Tibial nerve (tissue), 4 donors: ENCODE results near the gene CASS4. TPM values are rescaled to one million over a fixed set of nuclear protein-coding genes. Genes with fewer than 3 reads are reported as not detected.

ENCODE experiments used
- DNase-seq, 2 donors: peaks; one replicate each; pipeline ENCODE4 v3.0.0-alpha.2; 2019; ENCODE audit warnings: low spot score in 2 of 2
- H3K27ac ChIP-seq, 4 donors: fragments of 200-600 bp; sonication (generic) in 3 of 4; one replicate each; pipeline ENCODE4 v1.5.1; 2017 to 2019; ENCODE audit warnings: mild to moderate bottlenecking in 1 of 4
- H3K27me3 ChIP-seq, 2 donors: fragments of 200-600 bp; sonication (generic) in 1 of 2; one replicate each; pipeline versions ENCODE4 v1.5.1 to v1.6.0; 2017 to 2019
- H3K36me3 ChIP-seq, 3 donors: fragments of 200-600 bp; sonication (generic); one replicate each; pipeline ENCODE4 v1.5.1; 2018 to 2019
- H3K4me1 ChIP-seq, 4 donors: fragments of 200-600 bp; sonication (generic) in 3 of 4; one replicate each; pipeline ENCODE4 v1.5.1; 2017 to 2019
- H3K4me3 ChIP-seq, 4 donors: fragments of 200-600 bp; sonication (generic) in 3 of 4; one replicate each; pipeline ENCODE4 v1.5.1; 2017 to 2019; ENCODE audit warnings: mild to moderate bottlenecking in 1 of 4, moderate library complexity in 1 of 4
- H3K9me3 ChIP-seq, 4 donors: fragments of 200-600 bp; sonication (generic) in 3 of 4; one replicate each; pipeline ENCODE4 v1.5.1; 2017 to 2019
- EP300 ChIP-seq, 2 donors: sonication (generic); formaldehyde crosslinking; IDR thresholded peaks; one replicate each; pipeline ENCODE4 v1.6.1; 2017; ENCODE audit warnings: antibody characterized with exemption in 2 of 2, mild to moderate bottlenecking in 1 of 2
- POLR2A ChIP-seq, 2 donors: fragments of 450-650 bp; IDR thresholded peaks; one replicate each; pipeline ENCODE4 v1.6.1; 2017; ENCODE audit warnings: antibody characterized with exemption in 2 of 2, mild to moderate bottlenecking in 2 of 2, moderate library complexity in 2 of 2
- WGBS, 2 donors: methylation state at CpG; one replicate each; pipeline ENCODE4 v1.1.5; 2018; 5-methylcytosine and 5-hydroxymethylcytosine counted together
- total RNA-seq, 4 donors: library from RNA; depleted of rRNA; stranded (reverse); fragments of >200 nt; gene quantifications; one replicate each; pipeline ENCODE4 v1.1.0, GENCODE V29; 2016
- TF ChIP-seq, protein P1 (sequence below), 5 experiments: fragments of 200-600 bp in 3 of 5; fragments of 450-650 bp in 2 of 5; sonication (generic) in 3 of 5; IDR thresholded peaks; one replicate each; pipeline ENCODE4 v1.5.1; 2016 to 2019; ENCODE audit warnings: antibody characterized with exemption in 5 of 5, mild to moderate bottlenecking in 3 of 5, moderate library complexity in 2 of 5

CASS4 gene
- total RNA-seq, 4 donors from 2014 or later, result 2.0 to 7.5 (median 3.6) TPM

DNA sequence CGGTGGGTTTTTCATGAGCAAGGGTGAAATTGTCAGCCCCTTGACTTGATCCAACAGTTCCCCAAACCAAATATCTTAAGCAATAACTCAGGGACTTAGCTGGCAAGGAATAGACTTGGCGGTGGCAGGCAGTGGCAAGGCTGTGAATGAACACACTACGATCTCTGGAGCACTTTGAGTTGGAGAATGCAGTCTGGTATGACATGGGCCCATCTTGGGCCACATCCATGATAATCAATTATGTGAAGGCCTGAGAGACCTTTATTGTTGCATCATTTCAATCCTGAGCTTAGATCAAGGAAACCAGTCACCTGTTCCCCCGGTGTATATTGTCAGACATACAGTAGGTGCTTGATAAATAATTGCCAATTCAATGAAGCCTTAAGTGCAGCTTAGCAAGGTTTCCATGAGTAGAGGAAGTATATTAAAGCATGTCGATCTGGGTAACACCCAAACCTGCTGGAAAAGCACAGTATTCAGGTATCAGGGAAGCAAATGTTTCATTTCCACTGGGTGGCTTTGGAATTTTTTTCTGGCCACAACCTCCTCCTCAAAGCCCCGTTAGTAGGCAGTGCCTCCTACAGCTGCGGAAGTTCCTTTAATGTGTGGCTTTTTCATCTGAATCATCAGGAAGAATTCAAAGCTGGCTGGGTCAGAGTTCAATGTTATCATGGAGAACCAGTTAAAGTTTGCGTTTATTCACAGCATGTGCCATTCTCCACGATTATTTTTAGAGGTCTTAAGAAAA lies 10.2 kb downstream of the CASS4 start:
- Histone ChIP-seq H3K9me3 (no peaks in the 10 kb centered on the region), H3K4me3 (no peak overlapping the region), H3K27ac (no peak overlapping the region), H3K4me1 (peaks cover 0 to 9% (median 1%) of the 10 kb centered on the region in 4 donors), H3K36me3 (peaks cover 0 to 11% (median 0%) of the 10 kb centered on the region in 3 donors), H3K27me3 (no peaks in the 10 kb centered on the region)
- DNase-seq, result no peak
- no peak for TF ChIP-seq EP300 (IDR thresholded peaks at IDR 0.05)
- TF ChIP-seq, protein P1, sequence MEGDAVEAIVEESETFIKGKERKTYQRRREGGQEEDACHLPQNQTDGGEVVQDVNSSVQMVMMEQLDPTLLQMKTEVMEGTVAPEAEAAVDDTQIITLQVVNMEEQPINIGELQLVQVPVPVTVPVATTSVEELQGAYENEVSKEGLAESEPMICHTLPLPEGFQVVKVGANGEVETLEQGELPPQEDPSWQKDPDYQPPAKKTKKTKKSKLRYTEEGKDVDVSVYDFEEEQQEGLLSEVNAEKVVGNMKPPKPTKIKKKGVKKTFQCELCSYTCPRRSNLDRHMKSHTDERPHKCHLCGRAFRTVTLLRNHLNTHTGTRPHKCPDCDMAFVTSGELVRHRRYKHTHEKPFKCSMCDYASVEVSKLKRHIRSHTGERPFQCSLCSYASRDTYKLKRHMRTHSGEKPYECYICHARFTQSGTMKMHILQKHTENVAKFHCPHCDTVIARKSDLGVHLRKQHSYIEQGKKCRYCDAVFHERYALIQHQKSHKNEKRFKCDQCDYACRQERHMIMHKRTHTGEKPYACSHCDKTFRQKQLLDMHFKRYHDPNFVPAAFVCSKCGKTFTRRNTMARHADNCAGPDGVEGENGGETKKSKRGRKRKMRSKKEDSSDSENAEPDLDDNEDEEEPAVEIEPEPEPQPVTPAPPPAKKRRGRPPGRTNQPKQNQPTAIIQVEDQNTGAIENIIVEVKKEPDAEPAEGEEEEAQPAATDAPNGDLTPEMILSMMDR (IDR thresholded peaks at IDR 0.05), result no peak
- TF ChIP-seq POLR2A (IDR thresholded peaks at IDR 0.05), result no peak
- 50% methylated on average over 9 of the region's 9 CpGs for WGBS, 2 donors

DNA sequence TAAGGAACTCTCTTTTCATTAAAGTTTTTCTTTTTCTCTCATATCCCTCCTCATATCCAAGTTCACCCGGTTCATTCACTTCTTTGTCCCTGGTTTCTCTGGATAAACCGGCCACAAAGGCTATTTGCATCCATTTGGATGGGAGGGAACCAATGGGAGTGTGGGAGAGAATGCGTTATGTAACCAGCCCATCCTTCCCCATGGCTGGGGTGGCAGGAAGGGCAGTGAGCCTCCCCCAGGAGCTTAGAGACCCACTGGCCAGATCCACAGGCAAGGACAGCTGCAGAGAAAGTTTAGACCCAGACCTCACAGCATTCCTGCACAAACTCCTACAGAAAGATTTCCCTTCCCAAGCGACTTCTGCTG lies 10.7 kb downstream of the CASS4 start:
- 38 to 39% methylated on average over 4 of the region's 4 CpGs for WGBS, 2 donors
- peaks cover 0 to 5% (median 0%) of the 10 kb centered on the region in 3 donors for H3K36me3 ChIP-seq
- DNase-seq, result no peak
- H3K27ac ChIP-seq, result peak overlapping the region in 1 of 4 donors; percentile 29
- peaks cover 0 to 9% (median 1%) of the 10 kb centered on the region in 4 donors for H3K4me1 ChIP-seq
- TF ChIP-seq EP300 (IDR thresholded peaks at IDR 0.05), result no peak
- TF ChIP-seq, protein P1 (IDR thresholded peaks at IDR 0.05), result no peak
- no peak for TF ChIP-seq POLR2A (IDR thresholded peaks at IDR 0.05)
- H3K4me3 ChIP-seq, result no peak overlapping the region
- no peaks in the 10 kb centered on the region for H3K9me3 ChIP-seq
- H3K27me3 ChIP-seq, result no peaks in the 10 kb centered on the region

GRCh38 chr20:56423211-56423610 lies 11.2 kb downstream of the CASS4 start:
- H3K4me3 ChIP-seq, result no peak overlapping the region
- no peak overlapping the region for H3K27ac ChIP-seq
- H3K36me3 ChIP-seq, result peaks cover 0 to 1% (median 0%) of the 10 kb centered on the region in 3 donors
- H3K9me3 ChIP-seq, result no peaks in the 10 kb centered on the region
- peaks cover 0 to 9% (median 1%) of the 10 kb centered on the region in 4 donors for H3K4me1 ChIP-seq
- H3K27me3 ChIP-seq, result no peaks in the 10 kb centered on the region
- WGBS, 2 donors, result 95 to 97% methylated on average over 1 of the region's 1 CpG
- no peak for DNase-seq
- TF ChIP-seq EP300 (IDR thresholded peaks at IDR 0.05), result no peak
- TF ChIP-seq, protein P1 (IDR thresholded peaks at IDR 0.05), result no peak
- TF ChIP-seq POLR2A (IDR thresholded peaks at IDR 0.05), result no peak

DNA sequence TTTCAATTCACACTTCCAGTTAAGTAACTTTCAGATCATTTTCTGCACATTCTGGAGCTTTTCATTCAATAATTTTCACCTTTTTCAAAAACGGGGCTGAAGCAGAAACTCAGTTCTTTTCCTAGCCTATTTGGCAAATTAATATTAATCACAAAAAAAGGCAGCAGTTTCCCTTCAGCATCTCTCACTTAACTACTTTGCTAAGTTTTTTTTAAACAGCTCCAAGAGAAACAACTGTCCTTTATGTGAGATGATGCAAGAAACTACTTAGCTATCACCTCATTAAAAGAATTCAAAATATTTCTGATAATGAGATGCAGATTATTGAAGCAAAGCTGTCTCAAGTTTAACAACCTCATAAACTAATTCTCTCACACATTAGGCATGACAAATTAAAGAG lies 11.8 kb downstream of the CASS4 start:
- no peaks in the 10 kb centered on the region for H3K36me3 ChIP-seq
- H3K27me3 ChIP-seq, result no peaks in the 10 kb centered on the region
- H3K4me3 ChIP-seq, result no peak overlapping the region
- no peak overlapping the region for H3K27ac ChIP-seq
- H3K4me1 ChIP-seq, result peaks cover 0 to 9% (median 1%) of the 10 kb centered on the region in 4 donors
- WGBS, 2 donors, result 63 to 67% methylated on average over 1 of the region's 1 CpG
- TF ChIP-seq EP300 (IDR thresholded peaks at IDR 0.05) (no peak), POLR2A (IDR thresholded peaks at IDR 0.05) (no peak)
- TF ChIP-seq, protein P1 (IDR thresholded peaks at IDR 0.05), result no peak
- no peaks in the 10 kb centered on the region for H3K9me3 ChIP-seq
- DNase-seq, result no peak

- Histone ChIP-seq H3K27ac (no peak overlapping the region), H3K9me3 (no peaks in the 10 kb centered on the region), H3K27me3 (no peaks in the 10 kb centered on the region), H3K4me1 (peaks cover 0 to 9% (median 1%) of the 10 kb centered on the region in 4 donors), H3K4me3 (no peak overlapping the region), H3K36me3 (no peaks in the 10 kb centered on the region)
- TF ChIP-seq, protein P1 (IDR thresholded peaks at IDR 0.05), result no peak
- TF ChIP-seq EP300 (IDR thresholded peaks at IDR 0.05) (no peak), POLR2A (IDR thresholded peaks at IDR 0.05) (no peak)
- DNase-seq, result no peak
- WGBS, 2 donors, result 71 to 92% methylated on average over 1 of the region's 1 CpG
Observed at GRCh38 chr20:56424931-56425330, 12.9 kb downstream of the CASS4 start.
